GM19324 (cell line): ENCODE data around the gene CPN2.

Experiments
- ATAC-seq: cut with Tn5 transposase; IDR thresholded peaks from one replicate; pipeline ENCODE4 v1.9.1; 2021; ENCODE audit warnings: mild to moderate bottlenecking, moderate library complexity; ENCODE audit not compliant: unreplicated experiment, low FRiP score

CPN2 gene

GRCh38 chr3:194357681-194358080 is 6.6 kb upstream of the CPN2 start:
- ATAC-seq, result no peak

GRCh38 chr3:194355379-194355778 is 4.3 kb upstream of the CPN2 start:
- ATAC-seq, result no peak

- ATAC-seq, result no peak
Observed at GRCh38 chr3:194354315-194354714, 3.2 kb upstream of the CPN2 start.

GRCh38 chr3:194352667-194353246 is 1.6 kb upstream of the CPN2 start:
- no peak for ATAC-seq

- ATAC-seq, result no peak
Observed at GRCh38 chr3:194351952-194352536, 916 bp upstream of the CPN2 start.

GRCh38 chr3:194350726-194351071 is 429 bp downstream of the CPN2 start:
- ATAC-seq, result no peak

- ATAC-seq, result no peak
Observed at GRCh38 chr3:194348354-194348753, 2.8 kb downstream of the CPN2 start.

- no peak for ATAC-seq
Observed at GRCh38 chr3:194346621-194347020, 4.5 kb downstream of the CPN2 start.

- no peak for ATAC-seq
Observed at GRCh38 chr3:194346035-194346434, 5.1 kb downstream of the CPN2 start.

GRCh38 chr3:194344012-194344411 is 7.1 kb downstream of the CPN2 start:
- no peak for ATAC-seq

- ATAC-seq, result no peak
Observed at GRCh38 chr3:194343561-194343893, 7.6 kb downstream of the CPN2 start.

GRCh38 chr3:194342861-194343560 is 8.1 kb downstream of the CPN2 start:
- ATAC-seq, result no peak

- no peak for ATAC-seq
Observed at GRCh38 chr3:194340757-194341400, 10.2 kb downstream of the CPN2 start.

- ATAC-seq, result no peak
Observed at GRCh38 chr3:194339840-194340239, 11.3 kb downstream of the CPN2 start.

GRCh38 chr3:194339356-194339755 is 11.8 kb downstream of the CPN2 start:
- ATAC-seq, result no peak

- ATAC-seq, result no peak
Observed at GRCh38 chr3:194337965-194338753, 13.0 kb downstream of the CPN2 start.

GRCh38 chr3:194336601-194337355 is 14.3 kb downstream of the CPN2 start:
- no peak for ATAC-seq

- no peak for ATAC-seq
Observed at GRCh38 chr3:194333981-194334320, 17.2 kb downstream of the CPN2 start.

- peak; percentile 82 for ATAC-seq
Observed at GRCh38 chr3:194333212-194333980, 17.7 kb downstream of the CPN2 start.

- ATAC-seq, result no peak
Observed at GRCh38 chr3:194332858-194333211, 18.3 kb downstream of the CPN2 start.
